Measurements from ENCODE around the gene TSHZ2.

The TSHZ2 gene

GRCh38 chr20:53281557-53282117, 309.5 kb downstream of the TSHZ2 start:
- no peak for DNase-seq (ENCODE audit: low read depth)
- no peak overlapping the region for H3K4me3 ChIP-seq (ENCODE audit: low read depth, low read length)

DNA sequence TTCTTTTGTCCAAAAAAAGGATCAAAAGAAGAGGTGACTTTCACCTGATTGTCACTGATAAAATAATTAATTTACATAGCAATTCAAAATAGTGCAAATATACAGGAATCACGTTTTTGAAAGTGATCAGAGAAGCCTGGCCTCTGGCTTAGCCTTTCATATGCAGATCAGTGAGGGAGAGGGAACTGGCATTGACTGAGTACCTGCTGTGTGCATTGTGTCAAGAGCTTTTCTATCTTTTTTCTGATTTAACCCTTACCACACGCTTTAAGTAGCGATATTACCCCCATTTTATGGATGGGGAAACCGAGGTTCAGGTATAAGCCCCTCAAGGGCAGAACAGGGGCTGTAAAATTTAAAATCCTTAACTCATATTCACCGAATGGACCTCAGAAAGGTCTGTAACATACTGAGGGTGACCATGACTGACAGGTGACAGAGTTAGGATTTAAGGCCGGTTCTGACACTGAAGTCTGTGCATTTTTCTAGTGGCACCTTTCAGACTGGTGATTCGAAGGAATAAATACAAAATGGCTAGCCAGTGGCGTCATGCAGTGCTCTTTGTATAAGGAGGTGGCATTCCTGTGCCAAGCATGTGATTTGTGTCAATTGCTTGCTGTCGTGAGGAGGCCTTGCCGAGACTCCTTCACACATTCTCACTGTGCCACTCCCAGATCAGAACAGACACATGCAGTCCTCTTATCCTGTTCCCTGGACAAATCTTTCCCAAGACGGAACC, 310.2 kb downstream of the TSHZ2 start:
- no peak for DNase-seq (ENCODE audit: low read depth)
- no peak overlapping the region for H3K4me3 ChIP-seq (ENCODE audit: low read depth, low read length)

DNA sequence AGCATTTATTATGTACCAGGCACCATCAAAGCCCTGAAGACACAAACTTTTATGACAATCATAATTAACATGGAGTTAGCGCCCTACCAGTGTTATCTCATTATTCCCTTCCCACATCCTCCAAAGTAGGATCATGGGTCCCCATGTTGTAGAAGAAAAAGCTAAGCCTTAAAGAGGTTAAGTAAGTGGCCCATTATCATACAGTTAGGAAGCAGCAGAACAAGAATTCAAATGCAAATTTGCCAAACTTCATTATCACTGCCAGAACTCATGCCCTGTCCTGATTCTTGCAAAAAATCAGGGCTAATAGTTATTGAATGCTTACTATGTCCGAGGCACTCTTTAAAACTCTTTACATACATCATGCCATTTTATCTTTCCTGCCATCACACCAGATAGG, 310.9 kb downstream of the TSHZ2 start:
- no peak overlapping the region for H3K4me3 ChIP-seq (ENCODE audit: low read depth, low read length)
- DNase-seq (ENCODE audit: low read depth): no peak

DNA sequence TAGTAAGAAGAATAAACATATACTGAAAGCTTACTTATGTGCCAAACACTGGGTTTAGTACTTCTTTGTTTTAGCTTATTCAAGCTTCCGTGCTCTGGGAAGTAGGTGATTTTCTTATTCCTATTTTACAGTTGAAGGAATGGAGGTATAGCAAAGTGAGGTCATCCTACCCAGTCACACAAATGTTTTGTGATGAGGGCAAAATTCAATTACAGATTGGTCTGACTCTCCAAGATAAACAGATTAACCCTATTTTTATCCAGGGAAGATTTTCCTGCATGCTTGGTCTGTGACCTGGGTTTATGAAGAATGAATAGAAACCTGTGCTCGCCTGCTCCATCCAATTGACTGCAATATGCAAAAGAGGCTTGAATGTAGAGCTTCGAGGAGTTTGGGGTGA, 311.4 kb downstream of the TSHZ2 start:
- DNase-seq (ENCODE audit: low read depth): no peak
- no peak overlapping the region for H3K4me3 ChIP-seq (ENCODE audit: low read depth, low read length)

GRCh38 chr20:53284256-53284655, 312.1 kb downstream of the TSHZ2 start:
- H3K4me3 ChIP-seq (ENCODE audit: low read depth, low read length): no peak overlapping the region
- no peak for DNase-seq (ENCODE audit: low read depth)

DNA sequence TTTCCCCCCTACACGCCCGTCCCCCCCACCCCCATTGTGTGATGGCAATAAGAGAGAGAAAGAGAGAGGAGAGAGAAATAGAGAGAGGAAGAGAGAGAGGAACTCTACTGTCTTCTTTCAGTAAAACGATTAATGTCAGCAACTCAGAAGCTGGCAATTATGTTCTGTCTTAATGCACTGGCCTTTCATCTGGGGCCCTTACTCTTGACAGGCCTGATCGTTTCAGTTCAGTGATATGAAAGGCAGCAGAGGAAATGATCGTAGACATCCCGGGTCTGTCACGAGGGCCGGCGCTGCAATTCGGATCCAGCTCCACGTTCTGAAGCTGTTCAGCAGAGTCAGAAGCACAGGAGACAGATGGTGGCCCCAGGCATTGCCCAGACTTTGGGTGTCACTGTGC, 312.5 kb downstream of the TSHZ2 start:
- no peak overlapping the region for H3K4me3 ChIP-seq (ENCODE audit: low read depth, low read length)
- DNase-seq (ENCODE audit: low read depth): no peak

- DNase-seq (ENCODE audit: low read depth): no peak
- H3K4me3 ChIP-seq (ENCODE audit: low read depth, low read length): no peak overlapping the region
Observed at GRCh38 chr20:53287357-53288042, 315.3 kb downstream of the TSHZ2 start.

GRCh38 chr20:53291548-53291947, 319.4 kb downstream of the TSHZ2 start:
- H3K4me3 ChIP-seq (ENCODE audit: low read depth, low read length): no peak overlapping the region
- DNase-seq (ENCODE audit: low read depth): no peak

DNA sequence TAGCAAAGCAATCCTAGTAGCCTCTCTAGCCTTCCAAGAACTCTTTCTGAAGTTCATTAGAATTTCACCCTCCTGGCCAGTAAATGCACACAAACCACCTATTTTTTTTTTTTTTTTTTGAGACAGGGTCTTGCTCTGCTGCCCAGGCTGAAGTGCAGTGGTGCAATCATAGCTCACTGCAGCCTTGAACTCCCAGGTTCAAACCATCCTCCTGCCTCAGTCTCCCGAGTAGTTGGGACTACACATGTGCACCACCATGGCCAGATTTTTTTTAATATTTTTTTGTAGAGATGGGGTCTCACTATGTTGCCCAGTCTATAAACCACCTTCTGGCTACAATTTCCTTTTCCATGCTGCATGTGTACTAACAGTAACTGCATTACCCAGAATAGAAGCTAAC, 320.2 kb downstream of the TSHZ2 start:
- DNase-seq (ENCODE audit: low read depth): no peak

DNA sequence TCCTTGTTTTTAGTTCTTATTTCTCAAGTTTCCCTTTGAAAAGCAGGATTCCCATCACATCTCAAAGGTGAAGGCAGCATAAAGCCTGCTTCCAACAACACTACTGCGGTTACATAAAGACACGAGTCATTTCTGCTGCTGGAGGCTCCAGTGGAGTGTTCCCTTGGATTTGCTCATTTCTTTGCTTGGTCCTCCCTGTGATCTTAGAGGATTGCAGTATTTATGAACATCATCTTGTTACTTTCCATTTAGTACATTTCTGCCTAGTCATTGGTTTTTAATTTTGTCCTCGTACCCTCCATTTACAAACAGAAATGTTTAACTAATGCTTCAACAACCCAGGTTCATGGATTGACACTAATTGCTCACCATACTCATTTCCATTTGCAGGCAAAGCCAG, 322.6 kb downstream of the TSHZ2 start:
- no peak for DNase-seq (ENCODE audit: low read depth)
- H3K4me3 ChIP-seq (ENCODE audit: low read depth, low read length): no peak overlapping the region

More for the DNA sequence above, 320.2 kb downstream of the TSHZ2 start:
- no peak overlapping the region for H3K4me3 ChIP-seq (ENCODE audit: low read depth, low read length)

DNA sequence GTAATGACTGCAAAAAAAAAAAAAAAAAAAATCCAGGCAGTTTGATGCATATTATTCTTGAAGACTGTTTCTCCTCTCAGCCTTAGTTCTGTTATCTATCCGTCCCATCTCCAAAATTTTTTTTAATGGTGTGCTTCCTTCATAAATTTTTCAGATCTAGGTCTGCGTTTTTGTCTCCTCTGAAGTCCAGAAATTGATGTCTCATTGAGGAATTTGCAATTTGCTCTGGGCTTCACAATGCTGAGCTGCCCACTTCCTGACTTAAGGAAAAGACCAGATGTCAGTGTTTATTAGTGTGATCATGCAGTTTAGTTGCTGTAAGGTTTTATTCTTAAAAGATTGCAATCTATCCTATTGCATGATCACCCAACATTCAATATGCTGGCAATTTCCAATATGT, 323.9 kb downstream of the TSHZ2 start:
- no peak for DNase-seq (ENCODE audit: low read depth)
- H3K4me3 ChIP-seq (ENCODE audit: low read depth, low read length): no peak overlapping the region

- DNase-seq (ENCODE audit: low read depth): no peak
- no peak overlapping the region for H3K4me3 ChIP-seq (ENCODE audit: low read depth, low read length)
Observed at GRCh38 chr20:53296451-53297153, 324.4 kb downstream of the TSHZ2 start.

DNA sequence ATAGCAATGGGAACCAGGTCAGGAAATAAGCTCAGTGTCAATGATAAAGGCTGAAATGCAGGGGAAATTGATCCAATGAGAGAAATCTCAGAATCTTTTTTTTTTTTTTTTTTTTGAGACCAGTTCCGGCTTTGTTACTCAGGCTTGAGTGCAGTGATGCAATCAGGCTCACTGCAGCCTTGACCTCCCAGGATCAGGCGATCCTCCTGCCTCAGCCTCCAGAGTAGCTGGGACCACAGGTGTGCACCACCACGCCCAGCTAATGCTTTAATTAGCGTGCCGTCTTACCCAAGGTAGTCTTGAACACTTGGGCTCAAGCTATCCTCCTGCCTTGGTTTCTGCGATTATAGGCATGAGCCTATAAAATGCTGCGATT, 325.0 kb downstream of the TSHZ2 start:
- no peak for DNase-seq (ENCODE audit: low read depth)
- H3K4me3 ChIP-seq (ENCODE audit: low read depth, low read length): no peak overlapping the region

- H3K4me3 ChIP-seq (ENCODE audit: low read depth, low read length): no peak overlapping the region
- DNase-seq (ENCODE audit: low read depth): no peak
Observed at GRCh38 chr20:53298260-53298659, 326.1 kb downstream of the TSHZ2 start.

DNA sequence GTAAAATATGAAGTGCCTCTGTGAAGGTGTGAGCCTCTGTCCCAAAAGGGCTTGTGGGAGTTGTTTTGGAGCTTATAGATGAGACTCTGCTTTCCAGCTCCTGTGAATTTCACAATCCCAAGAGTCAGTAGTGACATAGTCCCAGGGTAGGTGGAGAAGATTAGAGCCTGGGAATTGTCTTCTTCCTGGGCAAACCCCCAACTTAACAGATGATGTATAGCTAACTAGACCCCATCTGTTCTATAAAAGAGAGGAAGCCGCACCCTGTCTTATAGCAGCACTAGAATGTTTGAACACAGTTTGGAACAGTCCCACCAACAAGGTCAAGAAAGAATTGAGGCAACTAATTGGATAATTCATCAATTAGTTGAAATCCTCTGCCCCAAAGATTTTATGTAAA, 326.8 kb downstream of the TSHZ2 start:
- H3K4me3 ChIP-seq (ENCODE audit: low read depth, low read length): no peak overlapping the region

DNA sequence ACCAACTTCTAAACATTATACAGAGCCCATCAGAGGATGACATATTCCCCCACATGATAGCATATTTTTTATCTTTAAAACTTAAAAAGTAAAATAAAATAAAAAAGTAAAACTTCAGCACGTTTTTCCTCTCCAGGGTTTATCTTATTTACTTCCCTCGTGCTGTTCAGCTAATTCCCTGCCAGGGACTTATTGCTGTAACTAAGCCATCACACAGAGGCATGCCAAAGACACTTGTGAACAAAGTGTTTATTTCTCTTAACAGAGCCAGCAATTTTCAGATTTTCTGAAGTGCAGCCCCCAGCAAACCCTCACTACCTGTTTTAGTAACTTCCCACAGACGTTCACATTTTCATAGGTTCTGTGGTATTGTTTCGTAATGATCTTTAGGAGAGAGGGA, 327.7 kb downstream of the TSHZ2 start:
- H3K4me3 ChIP-seq (ENCODE audit: low read depth, low read length): no peak overlapping the region
- DNase-seq (ENCODE audit: low read depth): no peak

More for the DNA sequence above, 326.8 kb downstream of the TSHZ2 start:
- no peak for DNase-seq (ENCODE audit: low read depth)

DNA sequence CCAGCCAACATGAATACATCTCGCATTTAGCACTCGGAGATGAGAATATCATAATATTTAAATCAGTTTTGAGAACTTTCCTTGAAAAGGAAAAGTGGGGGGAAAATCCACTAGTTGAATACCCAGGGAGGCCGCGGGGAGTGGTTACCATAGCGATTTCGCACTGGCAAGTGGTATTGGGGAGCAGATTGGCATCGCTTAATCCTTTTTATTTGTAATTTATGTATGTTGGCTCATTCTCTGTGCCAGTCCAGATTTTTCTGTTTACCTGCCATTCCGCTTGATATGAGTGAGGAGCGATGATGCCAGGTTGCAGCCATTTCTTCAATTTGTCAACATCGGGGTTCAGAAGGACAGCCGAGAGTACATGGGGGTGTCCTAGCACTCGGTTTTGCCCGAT, 329.7 kb downstream of the TSHZ2 start:
- no peak for DNase-seq (ENCODE audit: low read depth)
- H3K4me3 ChIP-seq (ENCODE audit: low read depth, low read length): no peak overlapping the region

- DNase-seq (ENCODE audit: low read depth): no peak
Observed at GRCh38 chr20:53302695-53303412, 330.7 kb downstream of the TSHZ2 start.

DNA sequence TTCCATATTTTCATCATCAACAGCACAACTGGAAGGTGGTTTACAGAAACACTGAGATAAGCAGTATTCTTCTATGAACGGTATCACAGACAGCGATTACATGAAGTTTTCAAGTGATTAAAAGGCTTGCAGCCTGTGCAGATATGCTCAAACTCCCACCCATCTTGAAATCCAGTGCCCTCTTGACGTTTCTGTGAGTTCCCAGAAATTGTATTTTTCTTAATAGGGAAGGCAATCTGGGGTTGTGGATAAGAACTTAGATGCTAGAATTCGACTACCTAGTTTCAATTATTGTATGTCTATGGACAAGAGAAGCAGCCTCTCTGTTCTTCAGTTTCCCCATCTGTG, 331.2 kb downstream of the TSHZ2 start:
- no peak for DNase-seq (ENCODE audit: low read depth)
- no peak overlapping the region for H3K4me3 ChIP-seq (ENCODE audit: low read depth, low read length)

More at GRCh38 chr20:53302695-53303412, 330.7 kb downstream of the TSHZ2 start:
- H3K4me3 ChIP-seq (ENCODE audit: low read depth, low read length): no peak overlapping the region

GRCh38 chr20:53304146-53304545, 332.0 kb downstream of the TSHZ2 start:
- no peak for DNase-seq (ENCODE audit: low read depth)
- H3K4me3 ChIP-seq (ENCODE audit: low read depth, low read length): no peak overlapping the region
